Tibial nerve (tissue), 4 donors: Measurements from ENCODE around the gene CRLF2. TPM values are rescaled to one million over a fixed set of nuclear protein-coding genes. Genes with fewer than 3 reads are reported as not detected.

Source experiments
- DNase-seq, 2 donors: peaks; one replicate each; pipeline ENCODE4 v3.0.0-alpha.2; 2019; ENCODE audit warnings: low spot score in 2 of 2
- H3K27ac ChIP-seq, 4 donors: fragments of 200-600 bp; sonication (generic) in 3 of 4; one replicate each; pipeline ENCODE4 v1.5.1; 2017 to 2019; ENCODE audit warnings: mild to moderate bottlenecking in 1 of 4
- H3K27me3 ChIP-seq, 2 donors: fragments of 200-600 bp; sonication (generic) in 1 of 2; one replicate each; pipeline versions ENCODE4 v1.5.1 to v1.6.0; 2017 to 2019
- H3K36me3 ChIP-seq, 3 donors: fragments of 200-600 bp; sonication (generic); one replicate each; pipeline ENCODE4 v1.5.1; 2018 to 2019
- H3K4me1 ChIP-seq, 4 donors: fragments of 200-600 bp; sonication (generic) in 3 of 4; one replicate each; pipeline ENCODE4 v1.5.1; 2017 to 2019
- H3K4me3 ChIP-seq, 4 donors: fragments of 200-600 bp; sonication (generic) in 3 of 4; one replicate each; pipeline ENCODE4 v1.5.1; 2017 to 2019; ENCODE audit warnings: mild to moderate bottlenecking in 1 of 4, moderate library complexity in 1 of 4
- H3K9me3 ChIP-seq, 4 donors: fragments of 200-600 bp; sonication (generic) in 3 of 4; one replicate each; pipeline ENCODE4 v1.5.1; 2017 to 2019
- CTCF ChIP-seq, 5 experiments: fragments of 200-600 bp in 3 of 5; fragments of 450-650 bp in 2 of 5; sonication (generic) in 3 of 5; IDR thresholded peaks; one replicate each; pipeline ENCODE4 v1.5.1; 2016 to 2019; ENCODE audit warnings: antibody characterized with exemption in 5 of 5, mild to moderate bottlenecking in 3 of 5, moderate library complexity in 2 of 5
- EP300 ChIP-seq, 2 donors: sonication (generic); formaldehyde crosslinking; IDR thresholded peaks; one replicate each; pipeline ENCODE4 v1.6.1; 2017; ENCODE audit warnings: antibody characterized with exemption in 2 of 2, mild to moderate bottlenecking in 1 of 2
- POLR2A ChIP-seq, 2 donors: fragments of 450-650 bp; IDR thresholded peaks; one replicate each; pipeline ENCODE4 v1.6.1; 2017; ENCODE audit warnings: antibody characterized with exemption in 2 of 2, mild to moderate bottlenecking in 2 of 2, moderate library complexity in 2 of 2
- WGBS, 2 donors: methylation state at CpG; one replicate each; pipeline ENCODE4 v1.1.5; 2018; 5-methylcytosine and 5-hydroxymethylcytosine counted together
- total RNA-seq, 4 donors: library from RNA; depleted of rRNA; stranded (reverse); fragments of >200 nt; gene quantifications; one replicate each; pipeline ENCODE4 v1.1.0, GENCODE V29; 2016

Gene CRLF2
- total RNA-seq, 4 donors from 2014 or later: 0.44 to 3.1 (median 0.84) TPM; not detected in 1

GRCh38 chrX:1152090-1152489 is 60.4 kb downstream of the CRLF2 start:
- no peaks in the 10 kb centered on the region for H3K27me3 ChIP-seq
- WGBS, 2 donors: 30 to 42% methylated on average over 10 of the region's 10 CpGs
- no peak overlapping the region for H3K4me3 ChIP-seq
- H3K9me3 ChIP-seq: peaks cover 0 to 3% (median 0%) of the 10 kb centered on the region in 4 donors
- H3K4me1 ChIP-seq: no peaks in the 10 kb centered on the region
- H3K36me3 ChIP-seq: no peaks in the 10 kb centered on the region
- TF ChIP-seq EP300 (IDR thresholded peaks at IDR 0.05) (no peak), POLR2A (IDR thresholded peaks at IDR 0.05) (no peak), CTCF (IDR thresholded peaks at IDR 0.05) (no peak)
- DNase-seq: no peak
- H3K27ac ChIP-seq: no peak overlapping the region

GRCh38 chrX:1151378-1152077 is 60.9 kb downstream of the CRLF2 start:
- TF ChIP-seq EP300 (IDR thresholded peaks at IDR 0.05) (no peak), POLR2A (IDR thresholded peaks at IDR 0.05) (no peak), CTCF (IDR thresholded peaks at IDR 0.05) (no peak)
- Histone ChIP-seq H3K9me3 (peaks cover 0 to 3% (median 0%) of the 10 kb centered on the region in 4 donors), H3K36me3 (no peaks in the 10 kb centered on the region), H3K27me3 (no peaks in the 10 kb centered on the region), H3K27ac (no peak overlapping the region), H3K4me1 (no peaks in the 10 kb centered on the region), H3K4me3 (no peak overlapping the region)
- 38 to 39% methylated on average over 9 of the region's 9 CpGs for WGBS, 2 donors
- no peak for DNase-seq

GRCh38 chrX:1150569-1151347 is 61.7 kb downstream of the CRLF2 start:
- H3K9me3 ChIP-seq: peaks cover 0 to 3% (median 0%) of the 10 kb centered on the region in 4 donors
- no peaks in the 10 kb centered on the region for H3K4me1 ChIP-seq
- H3K4me3 ChIP-seq: no peak overlapping the region
- no peaks in the 10 kb centered on the region for H3K36me3 ChIP-seq
- 73 to 75% methylated on average over 8 of the region's 8 CpGs for WGBS, 2 donors
- DNase-seq: no peak
- no peak overlapping the region for H3K27ac ChIP-seq
- TF ChIP-seq CTCF (IDR thresholded peaks at IDR 0.05): no peak
- TF ChIP-seq EP300 (IDR thresholded peaks at IDR 0.05): no peak
- TF ChIP-seq POLR2A (IDR thresholded peaks at IDR 0.05): no peak
- no peaks in the 10 kb centered on the region for H3K27me3 ChIP-seq

GRCh38 chrX:1147611-1148515 is 64.6 kb downstream of the CRLF2 start:
- no peaks in the 10 kb centered on the region for H3K9me3 ChIP-seq
- WGBS, 2 donors: 49 to 56% methylated on average over 29 of the region's 29 CpGs
- no peak for TF ChIP-seq CTCF (IDR thresholded peaks at IDR 0.05)
- no peak for TF ChIP-seq POLR2A (IDR thresholded peaks at IDR 0.05)
- TF ChIP-seq EP300 (IDR thresholded peaks at IDR 0.05): no peak
- H3K4me1 ChIP-seq: no peaks in the 10 kb centered on the region
- H3K27me3 ChIP-seq: no peaks in the 10 kb centered on the region
- H3K27ac ChIP-seq: no peak overlapping the region
- H3K4me3 ChIP-seq: no peak overlapping the region
- DNase-seq: no peak
- no peaks in the 10 kb centered on the region for H3K36me3 ChIP-seq
